H1 (cell line): ENCODE results near the gene EN2.

Experiments
- ATF3 ChIP-seq: IDR thresholded peaks from 2 replicates; pipeline ENCODE4 v1.6.1; 2011; ENCODE audit warnings: low read depth, mild to moderate bottlenecking, low read length; ENCODE audit not compliant: insufficient read depth
- CTCF ChIP-seq, 3 experiments: IDR thresholded peaks; 1 replicate in 2 of 3; 2 replicates in 1 of 3; pipeline versions ENCODE4 v1.5.1 to v1.6.1; 2011; ENCODE audit warnings: low read length in 3 of 3, mild to moderate bottlenecking in 3 of 3, inconsistent platforms in 2 of 3, low read depth in 1 of 3, moderate library complexity in 1 of 3; ENCODE audit not compliant: insufficient read depth in 1 of 3; ENCODE audit errors: control extremely low read depth in 1 of 3
- E2F6 ChIP-seq: IDR thresholded peaks from 2 replicates; pipeline ENCODE4 v1.6.1; 2012; ENCODE audit warnings: inconsistent platforms
- EZH2 ChIP-seq: fragments of 200-600 bp; sonication (generic); IDR thresholded peaks from 2 replicates; pipeline ENCODE4 v1.7.1; 2012; ENCODE audit warnings: low read depth, mild to moderate bottlenecking, moderate library complexity, low read length, inconsistent platforms; ENCODE audit not compliant: severe bottlenecking
- GABPA ChIP-seq: IDR thresholded peaks from 2 replicates; pipeline ENCODE4 v1.6.1; 2011; ENCODE audit warnings: mild to moderate bottlenecking, low read length, moderate library complexity, borderline replicate concordance; ENCODE audit not compliant: insufficient read depth
- NRF1 ChIP-seq: IDR thresholded peaks from 2 replicates; pipeline ENCODE4 v1.6.1; 2011; ENCODE audit warnings: mild to moderate bottlenecking, low read depth, low read length, improper control_type of control experiment
- POLR2A ChIP-seq, 2 experiments: IDR thresholded peaks; 1 replicate in 1 of 2; 2 replicates in 1 of 2; pipeline ENCODE4 v1.6.1; 2011; ENCODE audit warnings: low read depth in 2 of 2, low read length in 2 of 2, mild to moderate bottlenecking in 2 of 2; ENCODE audit errors: control extremely low read depth in 1 of 2
- RXRA ChIP-seq: IDR thresholded peaks from 2 replicates; pipeline ENCODE4 v1.6.1; 2011; ENCODE audit warnings: low read depth, mild to moderate bottlenecking, low read length, moderate library complexity; ENCODE audit not compliant: insufficient read depth
- SUZ12 ChIP-seq: fragments of 200-600 bp; sonication (generic); IDR thresholded peaks from 2 replicates; pipeline ENCODE4 v1.6.1; 2012; ENCODE audit warnings: mild to moderate bottlenecking, inconsistent platforms, low read length, moderate library complexity, mixed read lengths
- TAF1 ChIP-seq: IDR thresholded peaks from 2 replicates; pipeline ENCODE4 v1.6.1; 2011; ENCODE audit warnings: mild to moderate bottlenecking, low read depth, low read length
- TCF12 ChIP-seq: IDR thresholded peaks from 2 replicates; pipeline ENCODE4 v1.6.1; 2011; ENCODE audit warnings: low read depth, mild to moderate bottlenecking, low read length

- TF ChIP-seq TCF12 (no peak), TAF1 (no peak), E2F6 (no peak), GABPA (no peak), ATF3 (no peak), SUZ12 (0 out of 2 replicates have a peak, but pooled peaks have one; percentile 7), RXRA (no peak), NRF1 (no peak), CTCF (IDR thresholded peaks at IDR 0.05; ENCODE audit: control extremely low read depth in 1 of 3, insufficient read depth in 1 of 3, low read depth in 1 of 3, low read length in 3 of 3) (no peak), EZH2 (no peak), POLR2A (IDR thresholded peaks at IDR 0.05; ENCODE audit: control extremely low read depth in 1 of 2, low read depth in 2 of 2, low read length in 2 of 2) (no peak)
Measured at GRCh38 chr7:155465761-155466141, 7.8 kb downstream of the EN2 start.
